Measurements from ENCODE around the gene VDAC2.

The VDAC2 gene

DNA sequence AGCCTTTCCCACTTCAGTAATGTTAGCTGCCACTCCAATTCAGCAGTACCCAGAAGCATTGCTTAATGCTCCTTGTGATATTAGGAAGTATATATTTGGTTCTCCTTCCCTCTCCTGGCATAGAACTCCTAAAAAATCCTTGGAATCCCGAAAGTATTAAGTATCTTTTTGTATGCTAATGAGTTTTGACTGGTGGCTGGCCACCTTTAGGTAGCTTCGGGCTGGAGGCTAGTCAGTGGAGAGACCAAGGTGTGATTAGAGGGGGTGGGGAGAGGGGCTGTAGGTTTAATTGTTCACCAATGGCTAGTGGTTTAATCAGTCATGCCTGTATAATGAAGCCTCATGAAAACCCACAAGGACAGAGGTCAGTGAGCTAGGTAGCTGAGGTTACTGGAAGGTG lies 12.9 kb downstream of the VDAC2 start:
- Histone ChIP-seq H2AFZ (ENCODE audit: low read depth, low read length) (no peak overlapping the region), H3K9me3 (ENCODE audit: insufficient read depth, low read length) (no peaks in the 10 kb centered on the region), H3K4me1 (ENCODE audit: low read length) (no peaks in the 10 kb centered on the region; the same call in 1 of the 2 replicates), H3K36me3 (replicated peaks; ENCODE audit: low read depth, low read length) (peaks cover 36% of the 10 kb centered on the region), H3K4me2 (ENCODE audit: low read length) (no peak overlapping the region), H3K27me3 (ENCODE audit: low read depth, low read length) (no peaks in the 10 kb centered on the region), H4K20me1 (ENCODE audit: insufficient read depth, low read length) (peaks cover 17% of the 10 kb centered on the region), H3K9ac (ENCODE audit: low read length) (no peak overlapping the region), H3K79me2 (ENCODE audit: low read length) (peaks cover 76% of the 10 kb centered on the region), H3K27ac (ENCODE audit: low read length) (no peak overlapping the region), H3K4me3 (ENCODE audit: low read length) (no peak overlapping the region)
- TF ChIP-seq, protein P1, sequence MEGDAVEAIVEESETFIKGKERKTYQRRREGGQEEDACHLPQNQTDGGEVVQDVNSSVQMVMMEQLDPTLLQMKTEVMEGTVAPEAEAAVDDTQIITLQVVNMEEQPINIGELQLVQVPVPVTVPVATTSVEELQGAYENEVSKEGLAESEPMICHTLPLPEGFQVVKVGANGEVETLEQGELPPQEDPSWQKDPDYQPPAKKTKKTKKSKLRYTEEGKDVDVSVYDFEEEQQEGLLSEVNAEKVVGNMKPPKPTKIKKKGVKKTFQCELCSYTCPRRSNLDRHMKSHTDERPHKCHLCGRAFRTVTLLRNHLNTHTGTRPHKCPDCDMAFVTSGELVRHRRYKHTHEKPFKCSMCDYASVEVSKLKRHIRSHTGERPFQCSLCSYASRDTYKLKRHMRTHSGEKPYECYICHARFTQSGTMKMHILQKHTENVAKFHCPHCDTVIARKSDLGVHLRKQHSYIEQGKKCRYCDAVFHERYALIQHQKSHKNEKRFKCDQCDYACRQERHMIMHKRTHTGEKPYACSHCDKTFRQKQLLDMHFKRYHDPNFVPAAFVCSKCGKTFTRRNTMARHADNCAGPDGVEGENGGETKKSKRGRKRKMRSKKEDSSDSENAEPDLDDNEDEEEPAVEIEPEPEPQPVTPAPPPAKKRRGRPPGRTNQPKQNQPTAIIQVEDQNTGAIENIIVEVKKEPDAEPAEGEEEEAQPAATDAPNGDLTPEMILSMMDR (IDR thresholded peaks at IDR 0.05; ENCODE audit: low read depth, low read length): no peak
- no peak for TF ChIP-seq EZH2phosphoT487 (IDR thresholded peaks at IDR 0.05; ENCODE audit: low read depth)

DNA sequence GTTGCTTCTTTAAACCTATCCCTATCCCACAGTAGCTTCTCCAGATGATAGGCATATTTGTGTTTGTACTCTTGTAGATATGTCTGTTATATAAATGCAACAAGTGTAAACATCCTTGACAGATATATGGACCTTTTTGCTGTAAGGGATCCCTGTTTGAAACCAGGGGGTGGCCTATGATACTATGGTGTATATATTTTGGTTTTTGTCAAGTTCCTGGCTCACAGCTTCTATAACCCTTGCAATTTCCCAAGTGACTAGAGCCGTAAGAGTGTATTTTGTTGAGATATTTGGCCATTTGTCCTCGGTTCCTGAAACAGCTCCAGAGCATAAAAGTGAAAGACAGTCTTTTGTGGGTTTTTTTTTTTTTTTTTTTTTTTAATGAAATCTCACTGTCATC lies 15.5 kb downstream of the VDAC2 start:
- H3K27ac ChIP-seq (ENCODE audit: low read length): no peak overlapping the region
- peaks cover 29% of the 10 kb centered on the region for H3K36me3 ChIP-seq (replicated peaks; ENCODE audit: low read depth, low read length)
- H4K20me1 ChIP-seq (ENCODE audit: insufficient read depth, low read length): peaks cover 22% of the 10 kb centered on the region
- no peaks in the 10 kb centered on the region; the same call in 1 of the 2 replicates for H3K4me1 ChIP-seq (ENCODE audit: low read length)
- no peaks in the 10 kb centered on the region for H3K27me3 ChIP-seq (ENCODE audit: low read depth, low read length)
- no peak overlapping the region for H3K4me2 ChIP-seq (ENCODE audit: low read length)
- TF ChIP-seq EZH2phosphoT487 (IDR thresholded peaks at IDR 0.05; ENCODE audit: low read depth): no peak
- TF ChIP-seq, protein P1 (IDR thresholded peaks at IDR 0.05; ENCODE audit: low read depth, low read length): no peak
- peaks cover 78% of the 10 kb centered on the region for H3K79me2 ChIP-seq (ENCODE audit: low read length)
- H3K9ac ChIP-seq (ENCODE audit: low read length): no peak overlapping the region
- H2AFZ ChIP-seq (ENCODE audit: low read depth, low read length): no peak overlapping the region
- H3K4me3 ChIP-seq (ENCODE audit: low read length): no peak overlapping the region
- H3K9me3 ChIP-seq (ENCODE audit: insufficient read depth, low read length): no peaks in the 10 kb centered on the region

DNA sequence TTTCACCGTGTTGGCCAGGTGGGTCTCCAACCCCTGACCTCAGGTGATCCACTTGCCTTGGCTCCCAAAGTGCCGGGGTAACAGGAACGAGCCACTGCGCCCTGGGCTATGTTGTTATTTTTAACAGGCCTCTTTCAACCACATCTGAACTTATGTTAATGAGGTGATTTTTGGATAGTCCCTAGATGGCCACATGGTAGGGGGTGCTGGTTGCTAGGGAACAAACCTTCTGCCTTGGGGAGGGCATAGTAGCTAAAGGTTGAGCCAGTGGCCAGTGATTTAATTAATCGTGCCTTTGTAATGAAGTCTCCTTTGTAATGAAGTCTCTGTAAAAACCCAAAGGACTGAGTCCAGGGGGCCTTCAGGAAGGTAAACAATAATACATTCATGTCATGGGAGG lies 16.1 kb downstream of the VDAC2 start:
- H3K79me2 ChIP-seq (ENCODE audit: low read length): peaks cover 73% of the 10 kb centered on the region
- no peaks in the 10 kb centered on the region; the same call in 1 of the 2 replicates for H3K4me1 ChIP-seq (ENCODE audit: low read length)
- H3K9ac ChIP-seq (ENCODE audit: low read length): no peak overlapping the region
- H3K27me3 ChIP-seq (ENCODE audit: low read depth, low read length): no peaks in the 10 kb centered on the region
- H3K4me2 ChIP-seq (ENCODE audit: low read length): no peak overlapping the region
- TF ChIP-seq, protein P1 (IDR thresholded peaks at IDR 0.05; ENCODE audit: low read depth, low read length): no peak
- no peak overlapping the region for H3K27ac ChIP-seq (ENCODE audit: low read length)
- no peak overlapping the region for H3K4me3 ChIP-seq (ENCODE audit: low read length)
- peaks cover 34% of the 10 kb centered on the region for H3K36me3 ChIP-seq (replicated peaks; ENCODE audit: low read depth, low read length)
- peaks cover 22% of the 10 kb centered on the region for H4K20me1 ChIP-seq (ENCODE audit: insufficient read depth, low read length)
- no peaks in the 10 kb centered on the region for H3K9me3 ChIP-seq (ENCODE audit: insufficient read depth, low read length)
- H2AFZ ChIP-seq (ENCODE audit: low read depth, low read length): no peak overlapping the region

GRCh38 chr10:75228278-75228677 lies 17.7 kb downstream of the VDAC2 start:
- H3K9me3 ChIP-seq (ENCODE audit: insufficient read depth, low read length): no peaks in the 10 kb centered on the region
- no peak overlapping the region for H3K4me2 ChIP-seq (ENCODE audit: low read length)
- H3K79me2 ChIP-seq (ENCODE audit: low read length): peaks cover 59% of the 10 kb centered on the region
- H3K27ac ChIP-seq (ENCODE audit: low read length): no peak overlapping the region
- H2AFZ ChIP-seq (ENCODE audit: low read depth, low read length): no peak overlapping the region
- no peak for TF ChIP-seq EZH2phosphoT487 (IDR thresholded peaks at IDR 0.05; ENCODE audit: low read depth)
- TF ChIP-seq, protein P1 (IDR thresholded peaks at IDR 0.05; ENCODE audit: low read depth, low read length): no peak
- H3K36me3 ChIP-seq (replicated peaks; ENCODE audit: low read depth, low read length): peaks cover 36% of the 10 kb centered on the region
- no peaks in the 10 kb centered on the region; the same call in 1 of the 2 replicates for H3K4me1 ChIP-seq (ENCODE audit: low read length)
- H3K4me3 ChIP-seq (ENCODE audit: low read length): no peak overlapping the region
- no peaks in the 10 kb centered on the region for H3K27me3 ChIP-seq (ENCODE audit: low read depth, low read length)
- peaks cover 22% of the 10 kb centered on the region for H4K20me1 ChIP-seq (ENCODE audit: insufficient read depth, low read length)
- no peak overlapping the region for H3K9ac ChIP-seq (ENCODE audit: low read length)

All from OCI-LY3 (cell line).